GM12801 (cell line): ENCODE results near the gene SOCS6.

Experiments
- TF ChIP-seq, protein P1 (sequence below): IDR thresholded peaks from one replicate; pipeline ENCODE4 v1.5.1; 2011; ENCODE audit warnings: control low read depth; ENCODE audit not compliant: insufficient read length; ENCODE audit errors: extremely low read depth

Gene SOCS6

GRCh38 chr18:70368903-70369302 lies 80.1 kb downstream of the SOCS6 start:
- TF ChIP-seq, protein P1, sequence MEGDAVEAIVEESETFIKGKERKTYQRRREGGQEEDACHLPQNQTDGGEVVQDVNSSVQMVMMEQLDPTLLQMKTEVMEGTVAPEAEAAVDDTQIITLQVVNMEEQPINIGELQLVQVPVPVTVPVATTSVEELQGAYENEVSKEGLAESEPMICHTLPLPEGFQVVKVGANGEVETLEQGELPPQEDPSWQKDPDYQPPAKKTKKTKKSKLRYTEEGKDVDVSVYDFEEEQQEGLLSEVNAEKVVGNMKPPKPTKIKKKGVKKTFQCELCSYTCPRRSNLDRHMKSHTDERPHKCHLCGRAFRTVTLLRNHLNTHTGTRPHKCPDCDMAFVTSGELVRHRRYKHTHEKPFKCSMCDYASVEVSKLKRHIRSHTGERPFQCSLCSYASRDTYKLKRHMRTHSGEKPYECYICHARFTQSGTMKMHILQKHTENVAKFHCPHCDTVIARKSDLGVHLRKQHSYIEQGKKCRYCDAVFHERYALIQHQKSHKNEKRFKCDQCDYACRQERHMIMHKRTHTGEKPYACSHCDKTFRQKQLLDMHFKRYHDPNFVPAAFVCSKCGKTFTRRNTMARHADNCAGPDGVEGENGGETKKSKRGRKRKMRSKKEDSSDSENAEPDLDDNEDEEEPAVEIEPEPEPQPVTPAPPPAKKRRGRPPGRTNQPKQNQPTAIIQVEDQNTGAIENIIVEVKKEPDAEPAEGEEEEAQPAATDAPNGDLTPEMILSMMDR = no peak

DNA sequence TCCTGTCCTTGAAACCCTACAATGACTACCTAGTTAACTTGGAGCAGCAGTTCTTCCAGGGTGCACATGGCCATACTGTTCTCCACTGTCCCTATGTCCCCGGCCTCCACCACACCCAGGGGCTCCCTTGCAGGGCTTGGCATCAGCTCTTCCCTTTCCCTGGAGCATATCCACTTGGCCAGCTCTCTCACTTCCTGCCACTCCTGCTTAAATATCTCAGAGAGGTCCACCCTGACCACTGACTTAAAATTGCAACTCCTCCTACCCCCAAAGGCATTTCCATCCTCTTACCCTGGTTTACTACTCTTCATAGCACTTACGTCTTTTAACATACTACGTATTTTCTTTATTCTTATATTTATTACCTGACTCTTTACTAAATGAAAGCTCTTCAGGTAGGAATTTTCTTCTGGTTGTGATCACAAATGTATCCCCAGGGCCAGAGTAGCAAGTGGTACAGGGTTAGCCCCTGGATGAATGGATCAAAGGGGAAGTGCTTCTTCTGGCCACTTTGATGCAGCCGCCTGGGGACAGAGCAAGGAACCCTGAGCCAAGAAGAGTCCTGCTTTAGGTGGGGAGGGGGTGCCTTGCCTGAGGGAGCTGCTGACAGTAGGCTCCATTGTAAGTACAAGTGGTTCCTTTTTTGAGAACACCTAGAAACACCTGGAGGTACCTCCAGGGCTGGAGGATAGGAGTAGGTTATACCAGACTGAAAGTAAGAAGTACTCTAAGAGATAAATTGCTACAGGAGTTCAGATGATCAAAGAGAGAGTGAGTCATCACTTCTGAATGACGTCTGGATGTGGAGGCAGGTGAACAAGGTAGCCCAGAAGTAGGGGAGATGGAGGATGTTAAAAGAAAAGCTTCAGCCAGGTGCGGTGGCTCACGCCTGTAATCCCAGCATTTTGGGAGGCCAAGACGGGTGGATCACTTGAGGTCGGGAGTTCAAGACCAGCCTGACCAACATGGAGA lies 82.2 kb downstream of the SOCS6 start:
- TF ChIP-seq, protein P1 = no peak

- TF ChIP-seq, protein P1 = no peak
These were observed 83.1 kb downstream of the SOCS6 start for GRCh38 chr18:70371908-70372307.

DNA sequence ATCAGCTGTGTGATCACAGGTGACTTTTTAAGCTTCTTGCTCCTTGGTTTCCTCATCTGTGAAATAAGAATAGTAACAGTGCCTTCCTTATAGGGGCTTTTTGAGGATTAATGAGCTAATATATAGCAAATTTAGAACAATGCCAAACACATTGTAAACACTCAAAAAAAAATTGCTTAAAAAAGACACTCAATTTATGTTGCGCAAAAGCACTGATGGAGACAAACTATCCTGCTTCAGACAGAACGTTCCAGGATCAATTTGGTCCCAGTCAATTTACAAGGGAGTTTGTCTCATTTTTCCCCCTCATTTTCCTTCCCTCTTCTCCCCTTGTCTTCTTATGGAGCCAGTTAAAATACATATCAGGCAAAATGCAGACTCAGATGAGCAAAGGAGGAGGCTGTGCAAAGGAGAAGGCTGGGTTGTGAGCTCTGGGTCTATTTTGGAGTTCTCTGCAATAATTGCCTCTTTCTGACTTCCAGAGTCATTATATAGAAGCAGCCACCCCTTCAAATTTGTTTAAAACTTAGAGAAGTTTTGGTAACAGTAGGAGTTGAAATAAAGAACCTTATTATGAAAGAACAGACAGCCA lies 83.7 kb downstream of the SOCS6 start:
- TF ChIP-seq, protein P1 = no peak

GRCh38 chr18:70373042-70373519 lies 84.2 kb downstream of the SOCS6 start:
- TF ChIP-seq, protein P1 = no peak

DNA sequence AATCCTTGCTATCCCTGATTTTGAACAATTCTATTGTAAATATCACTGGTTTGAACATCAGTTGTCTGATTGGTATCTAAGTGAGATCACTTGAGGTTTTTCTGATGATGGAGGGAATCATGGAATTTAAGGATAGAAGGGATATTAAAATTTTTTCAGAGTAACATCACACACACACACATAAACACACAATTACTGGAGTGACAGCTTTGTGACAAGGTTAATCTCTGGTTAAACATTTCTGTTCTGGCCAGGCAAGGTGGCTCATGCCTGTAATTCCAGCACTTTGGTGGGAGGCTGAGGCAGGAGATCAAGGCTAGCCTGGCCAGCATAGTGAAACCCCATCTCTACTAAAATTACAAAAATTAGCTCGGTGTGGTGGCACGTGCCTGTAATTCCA lies 85.3 kb downstream of the SOCS6 start:
- TF ChIP-seq, protein P1 = no peak

- TF ChIP-seq, protein P1 = no peak
These were observed 87.5 kb downstream of the SOCS6 start for GRCh38 chr18:70376137-70376913.
